GM23248 (cell line): Measurements from ENCODE around the gene UPK3A. TPM values are rescaled to one million over a fixed set of nuclear protein-coding genes. Genes with fewer than 3 reads are reported as not detected.

Experiments used
- DNase-seq: peaks from one replicate; pipeline ENCODE4 v3.0.0-alpha.2; 2015
- H2AFZ ChIP-seq: fragments of 200-600 bp; sonication (generic); 2 replicates; pipeline ENCODE4 v1.6.1; 2016; ENCODE audit warnings: antibody characterized with exemption
- H3F3A ChIP-seq: fragments of 200-600 bp; sonication (generic); 2 replicates; pipeline ENCODE4 v1.6.1; 2016; ENCODE audit warnings: mild to moderate bottlenecking, antibody characterized with exemption, mixed run types; ENCODE audit not compliant: insufficient read depth
- H3K27ac ChIP-seq: fragments of 200-600 bp; sonication (generic); 2 replicates; pipeline ENCODE4 v1.5.1; 2016; ENCODE audit warnings: mild to moderate bottlenecking
- H3K27me3 ChIP-seq: fragments of 200-600 bp; sonication (generic); replicated peaks from 2 replicates; pipeline ENCODE4 v1.6.1; 2016; ENCODE audit warnings: mild to moderate bottlenecking; ENCODE audit not compliant: insufficient read depth
- H3K36me3 ChIP-seq: fragments of 200-600 bp; sonication (generic); 2 replicates; pipeline ENCODE4 v1.6.1; 2016; ENCODE audit warnings: low read depth, mild to moderate bottlenecking
- H3K4me1 ChIP-seq: fragments of 200-600 bp; sonication (generic); 2 replicates; pipeline ENCODE4 v1.6.1; 2016; ENCODE audit warnings: mild to moderate bottlenecking; ENCODE audit not compliant: insufficient read depth
- H3K4me2 ChIP-seq: fragments of 200-600 bp; sonication (generic); one replicate; pipeline ENCODE4 v1.6.1; 2016; ENCODE audit warnings: mild to moderate bottlenecking; ENCODE audit not compliant: unreplicated experiment
- H3K4me3 ChIP-seq: fragments of 200-600 bp; sonication (generic); 2 replicates; pipeline ENCODE4 v1.5.1; 2016; ENCODE audit warnings: mild to moderate bottlenecking
- H3K79me2 ChIP-seq: fragments of 200-600 bp; sonication (generic); 2 replicates; pipeline ENCODE4 v1.6.1; 2016; ENCODE audit warnings: mild to moderate bottlenecking; ENCODE audit not compliant: insufficient read depth
- H3K9ac ChIP-seq: fragments of 200-600 bp; sonication (generic); 2 replicates; pipeline ENCODE4 v1.6.1; 2016; ENCODE audit warnings: mild to moderate bottlenecking
- H3K9me2 ChIP-seq: fragments of 200-600 bp; sonication (generic); 2 replicates; pipeline ENCODE4 v1.6.1; 2016; ENCODE audit warnings: mixed run types, mild to moderate bottlenecking, moderate library complexity; ENCODE audit not compliant: insufficient read depth
- H3K9me3 ChIP-seq: fragments of 200-600 bp; sonication (generic); one replicate; pipeline ENCODE4 v1.6.1; 2017; ENCODE audit warnings: low read depth
- H4K20me1 ChIP-seq: fragments of 200-600 bp; sonication (generic); 2 replicates; pipeline ENCODE4 v1.6.0; 2016; ENCODE audit not compliant: insufficient read depth
- EZH2 ChIP-seq: fragments of 200-600 bp; sonication (generic); IDR thresholded peaks from 2 replicates; pipeline ENCODE4 v1.6.1; 2018; ENCODE audit warnings: antibody characterized with exemption, mild to moderate bottlenecking; ENCODE audit not compliant: insufficient read depth, poor library complexity, severe bottlenecking
- EZH2phosphoT487 ChIP-seq: fragments of 200-600 bp; sonication (generic); IDR thresholded peaks from 2 replicates; pipeline ENCODE4 v1.6.1; 2018; ENCODE audit warnings: antibody characterized with exemption, moderate library complexity, mild to moderate bottlenecking, low read depth; ENCODE audit not compliant: insufficient read depth
- WGBS, 2 experiments: methylation state at CpG; one replicate each; pipeline ENCODE4 v1.1.6; 2015 to 2017; ENCODE audit warnings: low lambda C conversion rate in 2 of 2, low coverage in 1 of 2; ENCODE audit errors: missing lambda C conversion rate in 2 of 2; 5-methylcytosine and 5-hydroxymethylcytosine counted together
- in situ Hi-C: fragments of 300-500 bp; cut with MboI; formaldehyde crosslinking; loops from 2 replicates; pipeline ENCODE4 v1.15.0; 2020
- polyA plus RNA-seq: library from polyadenylated mRNA; unstranded; fragments of >200 nt; fragmentation: Nextera tagmentation; extraction: Ambion mirVana; gene quantifications from 2 replicates; pipeline ENCODE4 v1.2.1, GENCODE V29; 2016
- total RNA-seq: library from RNA; depleted of rRNA; stranded (reverse); fragments of >200 nt; shearing (Covaris generic); gene quantifications from 2 replicates; pipeline ENCODE4 v1.2.3, GENCODE V29; 2014; rRNA removed

Gene UPK3A
- total and polyA plus RNA-seq, 2 experiments from 2014 or later, result not detected

- Histone ChIP-seq H3K9me2 (no peaks in the 10 kb centered on the region), H3K9ac (no peak overlapping the region), H3F3A (no peaks in the 10 kb centered on the region), H3K4me1 (no peaks in the 10 kb centered on the region), H3K27ac (no peak overlapping the region), H2AFZ (no peak overlapping the region), H4K20me1 (no peaks in the 10 kb centered on the region), H3K79me2 (no peaks in the 10 kb centered on the region), H3K9me3 (no peaks in the 10 kb centered on the region), H3K36me3 (0 out of 2 replicates have a peak, but pooled peaks cover 11% of the 10 kb centered on the region), H3K27me3 (no peaks in the 10 kb centered on the region), H3K4me2 (no peak overlapping the region), H3K4me3 (no peak overlapping the region)
- in situ Hi-C loops, result no loop called here
- WGBS, 2 experiments, result 65 to 68% methylated on average over 5 of the region's 5 CpGs
- DNase-seq, result peak; percentile 31
- TF ChIP-seq EZH2phosphoT487 (no peak), EZH2 (no peak)
Observed at GRCh38 chr22:45344334-45344733, 59.6 kb downstream of the UPK3A start.

Other genes with a start within 250 kb of the UPK3A start
- 30.8 and 91.7 TPM in 2 replicates for gene NUP50, start 121.0 kb upstream of the UPK3A start, total RNA-seq
- gene NUP50, start 121.0 kb upstream of the UPK3A start, polyA plus RNA-seq, result 21.1 and 22.3 TPM in 2 replicates
- 49.2 and 50.9 TPM in 2 replicates for gene KIAA0930, start 44.1 kb upstream of the UPK3A start, total RNA-seq
- gene KIAA0930, start 44.1 kb upstream of the UPK3A start, polyA plus RNA-seq, result 8.5 and 8.6 TPM in 2 replicates
- gene FAM118A, start 25.0 kb downstream of the UPK3A start, total RNA-seq, result 5.2 and 11.1 TPM in 2 replicates
- gene FAM118A, start 25.0 kb downstream of the UPK3A start, polyA plus RNA-seq, result 8.0 and 8.5 TPM in 2 replicates
- gene SMC1B, start 128.7 kb downstream of the UPK3A start, total RNA-seq, result 0.13 TPM in 1 of 2 replicates, not detected in the other
- gene SMC1B, start 128.7 kb downstream of the UPK3A start, polyA plus RNA-seq, result 0.08 TPM in 1 of 2 replicates, not detected in the other
- gene RIBC2, start 128.7 kb downstream of the UPK3A start, total RNA-seq, result 0.25 and 0.32 TPM in 2 replicates
- gene RIBC2, start 128.7 kb downstream of the UPK3A start, polyA plus RNA-seq, result 1.3 and 1.9 TPM in 2 replicates
- gene FBLN1, start 217.9 kb downstream of the UPK3A start, total RNA-seq, result 107 and 137 TPM in 2 replicates
- 304 and 335 TPM in 2 replicates for gene FBLN1, start 217.9 kb downstream of the UPK3A start, polyA plus RNA-seq